ENCODE results near the gene CHI3L1. TPM values are rescaled to one million over a fixed set of nuclear protein-coding genes. Genes with fewer than 3 reads are reported as not detected.

Gene CHI3L1
- total RNA-seq, 1 experiment from 2014 or later: not detected

DNA sequence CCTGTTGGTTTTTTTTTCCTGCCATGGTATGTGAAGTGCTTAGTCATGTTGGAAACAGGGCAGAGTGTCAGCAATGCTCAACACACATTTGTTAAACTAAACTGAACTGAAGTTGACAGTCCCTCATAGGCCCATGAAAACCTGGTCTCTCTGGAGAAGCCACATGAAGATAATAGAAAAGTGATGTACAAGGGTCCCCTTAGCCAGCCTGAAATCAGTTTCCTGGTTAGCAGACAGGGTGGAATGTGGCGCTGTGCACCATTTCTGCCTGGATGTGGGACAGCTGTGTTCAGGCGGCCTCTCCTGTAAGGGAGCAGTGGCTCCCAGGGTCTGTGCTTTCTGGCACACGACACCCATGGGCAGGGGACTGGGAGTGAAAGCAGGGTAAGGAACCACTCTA lies 9.9 kb upstream of the CHI3L1 start:
- Histone ChIP-seq H3K9me3 (ENCODE audit: control insufficient read depth, low read depth, low read length) (no peaks in the 10 kb centered on the region), H3K4me1 (ENCODE audit: insufficient read depth, low read length) (no peaks in the 10 kb centered on the region), H3K79me1 (ENCODE audit: insufficient read depth, low read depth, low read length, poor library complexity, severe bottlenecking) (no peaks in the 10 kb centered on the region), H4K20me1 (ENCODE audit: control insufficient read depth, insufficient read depth, insufficient read length) (no peaks in the 10 kb centered on the region), H3K4me2 (ENCODE audit: insufficient read depth, insufficient read length, low read length) (no peak overlapping the region), H3T11ph (ENCODE audit: low read length) (no peak overlapping the region), H3K4ac (ENCODE audit: low read depth, low read length) (no peak overlapping the region), H3K56ac (ENCODE audit: insufficient read length, low read depth, low read length) (no peak overlapping the region), H2AK5ac (ENCODE audit: insufficient read length, low read length) (no peak overlapping the region), H3K9ac (ENCODE audit: extremely low read depth, insufficient read length, low read length) (no peak overlapping the region), H4K8ac (replicated peaks; ENCODE audit: insufficient read length, low read depth, low read length) (no peak overlapping the region), H2BK12ac (ENCODE audit: insufficient read length, low read depth, low read length) (no peak overlapping the region), H2BK5ac (ENCODE audit: insufficient read length, low read length) (no peak overlapping the region), H3K18ac (ENCODE audit: insufficient read length, low read depth, low read length) (no peak overlapping the region), H3K23me2 (ENCODE audit: insufficient read length, low read depth, low read length, poor library complexity, severe bottlenecking) (no peaks in the 10 kb centered on the region), H3K27me3 (ENCODE audit: insufficient read depth, low read length) (no peaks in the 10 kb centered on the region), H2BK120ac (ENCODE audit: low read depth, low read length, poor library complexity, severe bottlenecking) (no peak overlapping the region), H4K5ac (ENCODE audit: insufficient read length, low read depth, low read length) (no peak overlapping the region), H2BK15ac (ENCODE audit: low read depth, low read length) (no peak overlapping the region), H3K27ac (ENCODE audit: insufficient read length, low read depth, low read length) (no peak overlapping the region), H3K23ac (ENCODE audit: insufficient read length, low read depth, low read length) (no peak overlapping the region), H4K91ac (ENCODE audit: insufficient read length, low read depth, low read length) (no peak overlapping the region), H3K14ac (ENCODE audit: insufficient read depth, low read length) (no peak overlapping the region), H2AFZ (ENCODE audit: low read length) (no peak overlapping the region), H3K79me2 (ENCODE audit: insufficient read depth, low read length) (no peaks in the 10 kb centered on the region), H2BK20ac (ENCODE audit: low read depth, low read length, poor library complexity, severe bottlenecking) (no peak overlapping the region)
- H3K4me1 Mint-ChIP-seq: peaks cover 2 to 7% of the 10 kb centered on the region in 2 experiments; a peak in 2 of 4 replicates
- TF ChIP-seq, protein P1, sequence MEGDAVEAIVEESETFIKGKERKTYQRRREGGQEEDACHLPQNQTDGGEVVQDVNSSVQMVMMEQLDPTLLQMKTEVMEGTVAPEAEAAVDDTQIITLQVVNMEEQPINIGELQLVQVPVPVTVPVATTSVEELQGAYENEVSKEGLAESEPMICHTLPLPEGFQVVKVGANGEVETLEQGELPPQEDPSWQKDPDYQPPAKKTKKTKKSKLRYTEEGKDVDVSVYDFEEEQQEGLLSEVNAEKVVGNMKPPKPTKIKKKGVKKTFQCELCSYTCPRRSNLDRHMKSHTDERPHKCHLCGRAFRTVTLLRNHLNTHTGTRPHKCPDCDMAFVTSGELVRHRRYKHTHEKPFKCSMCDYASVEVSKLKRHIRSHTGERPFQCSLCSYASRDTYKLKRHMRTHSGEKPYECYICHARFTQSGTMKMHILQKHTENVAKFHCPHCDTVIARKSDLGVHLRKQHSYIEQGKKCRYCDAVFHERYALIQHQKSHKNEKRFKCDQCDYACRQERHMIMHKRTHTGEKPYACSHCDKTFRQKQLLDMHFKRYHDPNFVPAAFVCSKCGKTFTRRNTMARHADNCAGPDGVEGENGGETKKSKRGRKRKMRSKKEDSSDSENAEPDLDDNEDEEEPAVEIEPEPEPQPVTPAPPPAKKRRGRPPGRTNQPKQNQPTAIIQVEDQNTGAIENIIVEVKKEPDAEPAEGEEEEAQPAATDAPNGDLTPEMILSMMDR (conservative IDR thresholded peaks at IDR 0.05): peak; percentile 46; the same call in 2 of the 3 replicates
- H3K9me3 Mint-ChIP-seq: peaks cover 2 to 3% of the 10 kb centered on the region in 2 experiments; a peak in 3 of 5 replicates
- no peak overlapping the region for H3K27ac Mint-ChIP-seq
- no peaks in the 10 kb centered on the region for H3K36me3 Mint-ChIP-seq (ENCODE audit: insufficient read depth in 1 of 3, low read depth in 3 of 3)
- H3K27me3 Mint-ChIP-seq (ENCODE audit: low read depth): peaks cover 13% of the 10 kb centered on the region
- peak; percentile 49 for DNase-seq
- no peak overlapping the region for H3K4me3 Mint-ChIP-seq
- WGBS (ENCODE audit: extremely low coverage, insufficient read length, low lambda C conversion rate): no CpG with 5 or more reads among the region's 3 CpGs
